ENCODE data around the gene SYNE1.

The SYNE1 gene

DNA sequence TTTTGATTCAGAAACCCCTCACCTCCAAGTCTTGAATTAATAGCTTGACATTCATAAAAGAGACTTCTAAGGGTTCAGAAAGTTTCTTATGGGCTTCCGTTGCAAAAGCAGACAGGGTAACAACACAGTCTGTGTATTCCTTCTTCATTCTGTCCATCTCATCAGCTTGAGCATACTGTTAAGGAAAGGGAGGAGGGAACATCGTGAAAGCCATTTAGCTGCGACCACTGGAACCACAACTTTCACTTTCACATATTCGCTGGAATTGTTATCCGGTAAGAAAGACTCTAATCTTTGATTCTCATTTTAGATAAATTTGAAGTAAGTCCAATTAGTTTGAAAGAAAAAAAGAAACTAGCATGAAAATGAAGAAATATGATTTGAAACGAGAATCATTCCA is 174.4 kb downstream of the SYNE1 start:
- Histone ChIP-seq H3K9ac (ENCODE audit: insufficient read length, low read depth) (no peak overlapping the region), H3K27me3 (ENCODE audit: insufficient read depth, insufficient read length) (no peaks in the 10 kb centered on the region), H3K4me1 (ENCODE audit: insufficient read depth, insufficient read length) (no peaks in the 10 kb centered on the region), H3K9me3 (ENCODE audit: insufficient read depth, low read length) (no peaks in the 10 kb centered on the region), H3K36me3 (ENCODE audit: insufficient read depth, insufficient read length, low read length) (no peaks in the 10 kb centered on the region), H3K4me3 (ENCODE audit: insufficient read length, low read depth) (no peak overlapping the region)
- TF ChIP-seq ZNF274 (IDR thresholded peaks at IDR 0.05; ENCODE audit: low read depth, low read length) (no peak), YY1 (IDR thresholded peaks at IDR 0.05; ENCODE audit: insufficient read depth, insufficient read length) (no peak), SUZ12 (IDR thresholded peaks at IDR 0.05; ENCODE audit: extremely low read depth, insufficient read depth, insufficient read length) (no peak)
- no peak for DNase-seq (ENCODE audit: low read depth, low spot score)

DNA sequence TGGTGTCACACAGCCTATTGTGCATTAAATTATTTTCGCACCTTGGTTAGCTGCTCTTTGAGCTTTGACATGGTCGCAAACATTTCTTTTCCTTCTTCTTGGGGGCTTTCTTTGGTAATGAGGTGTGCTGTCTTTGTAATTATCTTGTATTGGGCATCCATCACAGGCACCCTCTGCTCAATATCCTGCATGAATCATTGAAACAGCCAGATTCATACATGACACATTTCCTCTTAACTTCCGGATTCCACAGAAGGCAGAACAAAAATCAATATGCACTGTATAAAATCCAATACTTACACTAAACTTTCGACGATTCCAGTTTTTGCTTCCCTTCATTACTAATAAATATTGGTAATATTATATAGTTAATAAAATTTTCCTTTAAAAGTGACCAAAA is 175.6 kb downstream of the SYNE1 start:
- TF ChIP-seq ZNF274 (IDR thresholded peaks at IDR 0.05; ENCODE audit: low read depth, low read length) = no peak
- no peak for TF ChIP-seq YY1 (IDR thresholded peaks at IDR 0.05; ENCODE audit: insufficient read depth, insufficient read length)
- no peak for TF ChIP-seq SUZ12 (IDR thresholded peaks at IDR 0.05; ENCODE audit: extremely low read depth, insufficient read depth, insufficient read length)
- no peak for DNase-seq (ENCODE audit: low read depth, low spot score)

DNA sequence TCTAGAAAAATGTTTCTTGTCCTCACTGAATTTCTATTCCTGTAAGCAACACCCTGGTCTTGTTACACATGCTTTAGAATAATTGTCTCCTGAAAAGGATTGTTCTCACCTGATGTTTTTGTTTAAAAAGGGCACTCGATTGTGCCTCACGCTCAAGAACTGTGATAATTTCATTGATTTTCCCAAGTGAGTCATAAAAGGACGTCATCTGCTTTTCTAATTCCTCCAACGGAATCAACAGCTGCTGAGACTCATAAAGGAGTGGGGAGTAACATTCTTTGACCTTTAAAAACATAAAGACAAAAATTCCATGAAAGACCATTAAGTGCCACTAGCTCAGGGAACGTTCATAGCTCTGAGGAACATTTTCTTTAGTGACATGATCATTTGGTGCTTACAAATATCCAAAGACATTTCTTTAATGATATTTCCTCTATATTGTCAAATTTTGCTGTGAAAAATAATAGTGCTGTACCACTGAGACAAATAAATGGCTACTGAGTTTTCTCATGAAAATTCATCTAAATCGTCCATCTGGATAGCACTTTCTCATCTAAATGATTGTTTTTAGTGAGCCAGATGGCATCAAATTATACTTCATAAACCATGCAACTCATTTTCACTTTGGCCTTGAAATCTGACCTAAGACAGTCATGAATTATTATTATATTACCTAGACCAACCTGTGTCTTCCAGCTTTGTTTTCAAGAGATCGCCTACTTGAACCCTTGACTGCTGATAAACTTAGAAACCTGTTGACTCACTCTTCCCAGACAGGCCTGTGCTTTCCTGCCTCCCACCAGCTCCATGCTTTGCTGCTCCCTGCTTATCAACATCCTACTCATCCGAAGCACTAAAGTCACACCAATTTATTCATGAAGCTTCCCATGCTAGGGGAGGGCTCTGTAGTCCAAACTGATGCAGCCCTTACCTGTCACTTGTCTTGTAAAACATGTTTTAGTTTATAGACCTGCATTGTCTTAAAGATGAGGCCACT is 178.2 kb downstream of the SYNE1 start:
- Histone ChIP-seq H3K9ac (ENCODE audit: insufficient read length, low read depth) (no peak overlapping the region), H3K36me3 (ENCODE audit: insufficient read depth, insufficient read length, low read length) (no peaks in the 10 kb centered on the region), H3K9me3 (ENCODE audit: insufficient read depth, low read length) (no peaks in the 10 kb centered on the region), H3K4me3 (ENCODE audit: insufficient read length, low read depth) (no peak overlapping the region), H3K27me3 (ENCODE audit: insufficient read depth, insufficient read length) (no peaks in the 10 kb centered on the region), H3K4me1 (ENCODE audit: insufficient read depth, insufficient read length) (no peaks in the 10 kb centered on the region)
- no peak for TF ChIP-seq SUZ12 (IDR thresholded peaks at IDR 0.05; ENCODE audit: extremely low read depth, insufficient read depth, insufficient read length)
- no peak for TF ChIP-seq YY1 (IDR thresholded peaks at IDR 0.05; ENCODE audit: insufficient read depth, insufficient read length)
- no peak for TF ChIP-seq ZNF274 (IDR thresholded peaks at IDR 0.05; ENCODE audit: low read depth, low read length)
- DNase-seq (ENCODE audit: low read depth, low spot score) = no peak

More for the DNA sequence above, 175.6 kb downstream of the SYNE1 start:
- no peaks in the 10 kb centered on the region for H3K4me1 ChIP-seq (ENCODE audit: insufficient read depth, insufficient read length)
- H3K36me3 ChIP-seq (ENCODE audit: insufficient read depth, insufficient read length, low read length) = no peaks in the 10 kb centered on the region
- no peaks in the 10 kb centered on the region for H3K27me3 ChIP-seq (ENCODE audit: insufficient read depth, insufficient read length)
- no peak overlapping the region for H3K4me3 ChIP-seq (ENCODE audit: insufficient read length, low read depth)
- no peak overlapping the region for H3K9ac ChIP-seq (ENCODE audit: insufficient read length, low read depth)
- H3K9me3 ChIP-seq (ENCODE audit: insufficient read depth, low read length) = no peaks in the 10 kb centered on the region

DNA sequence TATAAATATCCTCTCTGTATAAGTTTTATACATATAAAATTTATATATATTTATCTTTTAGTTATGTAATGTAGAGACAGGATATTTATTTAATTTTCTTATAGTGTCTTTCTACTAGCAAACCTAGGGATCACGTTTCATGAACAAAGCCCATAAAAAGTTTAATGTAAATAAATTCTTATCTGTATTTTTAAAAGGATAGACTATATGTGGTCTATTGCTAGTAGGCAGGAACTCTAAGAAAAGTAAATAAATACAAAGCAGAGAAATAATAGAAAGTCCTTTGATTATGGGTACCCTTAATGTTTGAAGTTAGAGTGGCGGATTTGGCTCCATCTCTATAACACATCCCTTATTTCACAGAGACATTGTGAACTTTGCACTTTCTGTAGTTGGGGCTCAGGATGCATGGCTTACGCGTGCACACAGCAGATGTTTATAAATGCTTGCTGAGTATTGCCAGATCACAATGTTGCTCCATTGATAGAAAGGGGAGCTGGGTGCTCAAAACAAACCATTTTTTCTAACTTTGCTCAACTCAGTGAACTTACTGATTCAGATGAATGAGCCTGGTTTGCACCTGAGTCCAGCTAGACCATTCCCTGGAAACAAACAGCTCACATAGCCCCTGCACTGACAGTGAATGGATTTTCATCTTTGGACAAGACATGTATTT is 179.1 kb downstream of the SYNE1 start:
- H3K36me3 ChIP-seq (ENCODE audit: insufficient read depth, insufficient read length, low read length) = no peaks in the 10 kb centered on the region
- no peak for DNase-seq (ENCODE audit: low read depth, low spot score)
- no peak for TF ChIP-seq ZNF274 (IDR thresholded peaks at IDR 0.05; ENCODE audit: low read depth, low read length)
- no peak for TF ChIP-seq YY1 (IDR thresholded peaks at IDR 0.05; ENCODE audit: insufficient read depth, insufficient read length)
- TF ChIP-seq SUZ12 (IDR thresholded peaks at IDR 0.05; ENCODE audit: extremely low read depth, insufficient read depth, insufficient read length) = no peak
- no peaks in the 10 kb centered on the region for H3K9me3 ChIP-seq (ENCODE audit: insufficient read depth, low read length)
- H3K4me1 ChIP-seq (ENCODE audit: insufficient read depth, insufficient read length) = no peaks in the 10 kb centered on the region
- H3K27me3 ChIP-seq (ENCODE audit: insufficient read depth, insufficient read length) = no peaks in the 10 kb centered on the region
- no peak overlapping the region for H3K4me3 ChIP-seq (ENCODE audit: insufficient read length, low read depth)
- H3K9ac ChIP-seq (ENCODE audit: insufficient read length, low read depth) = no peak overlapping the region

DNA sequence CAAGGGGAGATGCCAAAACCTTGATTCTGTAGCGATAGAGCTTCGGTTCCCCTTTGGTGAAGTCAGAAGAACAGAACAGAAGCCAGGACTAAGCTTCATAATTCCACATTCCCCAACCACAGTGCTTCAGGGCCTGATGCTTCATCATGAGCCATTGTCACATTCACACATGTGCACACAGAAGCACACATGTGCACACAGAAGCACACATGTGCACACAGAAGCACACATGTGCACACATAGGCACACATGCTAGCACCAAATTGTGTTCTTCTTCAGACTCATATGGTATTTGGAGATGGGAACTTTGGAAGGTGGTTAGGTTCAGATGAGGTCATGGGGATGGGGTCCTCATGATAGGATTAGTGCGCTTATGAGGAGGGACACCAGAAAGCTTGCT is 183.2 kb downstream of the SYNE1 start:
- Histone ChIP-seq H3K4me1 (ENCODE audit: insufficient read depth, insufficient read length) (no peaks in the 10 kb centered on the region), H3K9me3 (ENCODE audit: insufficient read depth, low read length) (no peaks in the 10 kb centered on the region), H3K4me3 (ENCODE audit: insufficient read length, low read depth) (no peak overlapping the region), H3K9ac (ENCODE audit: insufficient read length, low read depth) (no peak overlapping the region), H3K27me3 (ENCODE audit: insufficient read depth, insufficient read length) (no peaks in the 10 kb centered on the region), H3K36me3 (ENCODE audit: insufficient read depth, insufficient read length, low read length) (no peaks in the 10 kb centered on the region)
- DNase-seq (ENCODE audit: low read depth, low spot score) = no peak
- TF ChIP-seq SUZ12 (IDR thresholded peaks at IDR 0.05; ENCODE audit: extremely low read depth, insufficient read depth, insufficient read length) = no peak

DNA sequence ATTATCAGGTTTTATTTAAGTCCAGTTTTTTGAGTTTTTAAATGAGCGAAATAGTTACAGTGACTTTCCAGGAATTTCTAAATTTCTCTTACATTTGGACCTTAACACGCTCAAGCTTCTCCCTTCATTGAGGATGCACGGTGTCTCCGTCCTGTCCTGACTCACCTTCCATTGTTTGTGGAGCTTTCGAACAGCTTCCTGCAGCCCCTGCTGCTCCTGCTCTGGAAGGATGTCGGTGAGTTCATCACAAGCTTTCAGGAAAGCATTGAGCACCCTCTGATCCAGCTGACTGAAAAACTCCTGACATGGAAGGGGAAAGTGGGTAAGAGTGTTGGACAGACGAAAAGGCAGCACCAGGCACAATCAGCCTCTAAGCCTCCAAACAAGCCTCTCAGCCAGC is 183.7 kb downstream of the SYNE1 start:
- no peak for TF ChIP-seq ZNF274 (IDR thresholded peaks at IDR 0.05; ENCODE audit: low read depth, low read length)
- no peak for TF ChIP-seq SUZ12 (IDR thresholded peaks at IDR 0.05; ENCODE audit: extremely low read depth, insufficient read depth, insufficient read length)
- TF ChIP-seq YY1 (IDR thresholded peaks at IDR 0.05; ENCODE audit: insufficient read depth, insufficient read length) = no peak
- DNase-seq (ENCODE audit: low read depth, low spot score) = no peak
- Histone ChIP-seq H3K4me3 (ENCODE audit: insufficient read length, low read depth) (no peak overlapping the region), H3K27me3 (ENCODE audit: insufficient read depth, insufficient read length) (no peaks in the 10 kb centered on the region), H3K36me3 (ENCODE audit: insufficient read depth, insufficient read length, low read length) (no peaks in the 10 kb centered on the region), H3K9ac (ENCODE audit: insufficient read length, low read depth) (no peak overlapping the region), H3K4me1 (ENCODE audit: insufficient read depth, insufficient read length) (no peaks in the 10 kb centered on the region), H3K9me3 (ENCODE audit: insufficient read depth, low read length) (no peaks in the 10 kb centered on the region)

DNA sequence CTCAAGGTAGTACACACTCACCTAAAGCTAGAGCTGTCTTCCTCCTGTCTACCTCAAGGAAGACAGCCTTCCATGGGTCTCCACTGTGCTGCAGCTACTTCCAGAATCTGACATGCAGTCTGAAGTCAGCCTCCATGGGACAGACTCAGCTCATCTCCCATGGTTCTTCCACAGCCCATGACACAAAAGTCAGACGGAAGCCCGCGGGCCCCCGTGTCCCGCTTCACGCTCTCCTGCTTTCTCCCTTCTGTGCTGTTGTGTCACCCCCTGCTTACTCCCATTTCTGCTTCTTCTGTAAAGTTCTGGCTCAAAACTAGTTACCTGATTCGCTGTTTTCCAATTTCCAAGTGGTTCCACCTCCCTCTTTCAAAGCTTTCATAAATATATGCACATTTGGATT is 184.5 kb downstream of the SYNE1 start:
- Histone ChIP-seq H3K9ac (ENCODE audit: insufficient read length, low read depth) (no peak overlapping the region), H3K4me3 (ENCODE audit: insufficient read length, low read depth) (no peak overlapping the region), H3K36me3 (ENCODE audit: insufficient read depth, insufficient read length, low read length) (no peaks in the 10 kb centered on the region), H3K27me3 (ENCODE audit: insufficient read depth, insufficient read length) (no peaks in the 10 kb centered on the region), H3K9me3 (ENCODE audit: insufficient read depth, low read length) (no peaks in the 10 kb centered on the region), H3K4me1 (ENCODE audit: insufficient read depth, insufficient read length) (no peaks in the 10 kb centered on the region)
- no peak for DNase-seq (ENCODE audit: low read depth, low spot score)
- TF ChIP-seq SUZ12 (IDR thresholded peaks at IDR 0.05; ENCODE audit: extremely low read depth, insufficient read depth, insufficient read length) (no peak), ZNF274 (IDR thresholded peaks at IDR 0.05; ENCODE audit: low read depth, low read length) (no peak), YY1 (IDR thresholded peaks at IDR 0.05; ENCODE audit: insufficient read depth, insufficient read length) (no peak)
